Pancreas (tissue), 10 donors: ENCODE results near the gene SH3RF3. TPM values are rescaled to one million over a fixed set of nuclear protein-coding genes. Genes with fewer than 3 reads are reported as not detected.
A peak's percentile ranks its signal among the peaks of the same experiment; 100 is the strongest.

Experiments
- ATAC-seq, 4 donors: fragments of 200-7000 bp; cut with Tn5 transposase; one replicate each; pipeline versions ENCODE4 v1.8.0 to v1.9.1; 2020; ENCODE audit warnings: mild to moderate bottlenecking in 4 of 4, moderate library complexity in 4 of 4
- DNase-seq, 6 donors: peaks; one replicate each; pipeline ENCODE4 v3.0.0-alpha.2; 2020
- FAIRE-seq: peaks from 2 replicates; lab custom pipeline; 2012; peaks lifted over from hg19 to GRCh38; lab: Jason Lieb, UNC
- H3K27ac ChIP-seq, 4 donors: fragments of 200-600 bp; sonication (generic); 1 replicate in 3 of 4; 2 replicates in 1 of 4; pipeline versions ENCODE4 v1.5.0 to v1.8.0; 2020
- H3K27me3 ChIP-seq, 4 donors: fragments of 200-600 bp; one replicate each; pipeline ENCODE4 v1.8.0; 2021
- H3K36me3 ChIP-seq, 3 donors: fragments of 200-600 bp; sonication (generic) in 1 of 3; one replicate each; pipeline versions ENCODE4 v1.5.0 to v1.8.0; 2020 to 2021
- H3K4me1 ChIP-seq, 3 donors: fragments of 200-600 bp; one replicate each; pipeline ENCODE4 v1.8.0; 2021
- H3K4me3 ChIP-seq, 4 donors: fragments of 200-600 bp; sonication (generic) in 2 of 4; one replicate each; pipeline versions ENCODE4 v1.5.0 to v1.8.0; 2020 to 2021
- H3K9me3 ChIP-seq, 4 donors: fragments of 200-600 bp; one replicate each; pipeline ENCODE4 v1.8.0; 2021
- CTCF ChIP-seq, 4 donors: fragments of 200-600 bp; sonication (generic) in 3 of 4; IDR thresholded peaks; one replicate each; pipeline versions ENCODE4 v1.5.0 to v1.8.0; 2021; ENCODE audit warnings: antibody characterized with exemption in 4 of 4
- WGBS, 2 donors: extraction: QIAGEN DNeasy Blood & Tissue Kit; methylation state at CpG; one replicate each; pipeline ENCODE4 v1.1.7; 2013; 5-methylcytosine and 5-hydroxymethylcytosine counted together
- intact Hi-C, 3 donors: fragments of 100-400 bp; cut with DNase I; formaldehyde crosslinking; loops; one replicate each; pipeline versions ENCODE4 v1.11.1 to v1.14.2; 2022
- polyA plus RNA-seq, 2 donors: library from polyadenylated mRNA; stranded (reverse); fragments of 200-250 nt; gene quantifications; one replicate each; pipeline ENCODE4 v1.2.3, GENCODE V29; 2013
- total RNA-seq, 6 donors: library from RNA; stranded (reverse); fragmentation: NEBNext Ultra II Directional in 4 of 6; extraction: Animal tissue kit (Norgen Biotek cat#: 25700) in 4 of 6; gene quantifications; one replicate each; pipeline versions ENCODE4 v1.2.1 to v1.2.4, GENCODE V29; 2021 to 2023
- donor health status: healthy with polysubstance abuse.
- donor health status: DM: no; HTN: no; CAD: no; lungs with moderate emphysema.
- donor health status: DM: no; HTN: no; CAD: no.
- donor health status: control.
- donor health status: control.
- donor health status: Bipolar disorder and iron deficiency.
- donor health status: DM: yes; HTN: yes; CAD: no.
- donor health status: DM: no; HTN: no; CAD: no.
- donor health status: DM: no; HTN: no; CAD: no.
- donor health status: DM: yes; HTN: yes; CAD: no.

Gene SH3RF3
- total and polyA plus RNA-seq, 8 donors, result 1.1 to 3.5 (median 1.8) TPM

- FAIRE-seq (no peak), DNase-seq (peak in 1 of 6 donors; percentile 25)
Observed at GRCh38 chr2:109467701-109468100, 338.7 kb downstream of the SH3RF3 start.

GRCh38 chr2:109468893-109469292 is 339.9 kb downstream of the SH3RF3 start:
- DNase-seq (peak in 1 of 6 donors; percentile 26), FAIRE-seq (no peak), ATAC-seq (no peak)
- intact Hi-C loops, result no loop called here
- Histone ChIP-seq H3K36me3 (peaks cover 0 to 2% (median 0%) of the 10 kb centered on the region in 3 donors), H3K27ac (no peak overlapping the region), H3K9me3 (no peaks in the 10 kb centered on the region), H3K4me1 (no peaks in the 10 kb centered on the region), H3K4me3 (no peak overlapping the region), H3K27me3 (no peaks in the 10 kb centered on the region)
- WGBS, 2 donors, result 77 to 86% methylated on average over 7 of the region's 7 CpGs
- no peak for TF ChIP-seq CTCF (IDR thresholded peaks at IDR 0.05)

More at GRCh38 chr2:109467701-109468100, 338.7 kb downstream of the SH3RF3 start:
- Histone ChIP-seq H3K9me3 (no peaks in the 10 kb centered on the region), H3K4me3 (no peak overlapping the region), H3K27ac (no peak overlapping the region), H3K27me3 (no peaks in the 10 kb centered on the region), H3K4me1 (no peaks in the 10 kb centered on the region), H3K36me3 (peaks cover 0 to 2% (median 0%) of the 10 kb centered on the region in 3 donors)
- ATAC-seq, result no peak
- intact Hi-C loops, result no loop called here
- 81 to 89% methylated on average over 9 of the region's 9 CpGs for WGBS, 2 donors
- no peak for TF ChIP-seq CTCF (IDR thresholded peaks at IDR 0.05)

GRCh38 chr2:109471658-109472057 is 342.7 kb downstream of the SH3RF3 start:
- Histone ChIP-seq H3K4me3 (no peak overlapping the region), H3K27ac (no peak overlapping the region), H3K9me3 (no peaks in the 10 kb centered on the region), H3K36me3 (no peaks in the 10 kb centered on the region), H3K4me1 (no peaks in the 10 kb centered on the region), H3K27me3 (no peaks in the 10 kb centered on the region)
- WGBS, 2 donors, result 83 to 92% methylated on average over 3 of the region's 3 CpGs
- intact Hi-C loops, result no loop called here
- ATAC-seq (no peak), FAIRE-seq (no peak), DNase-seq (no peak)
- no peak for TF ChIP-seq CTCF (IDR thresholded peaks at IDR 0.05)

- H3K4me1 ChIP-seq, result no peaks in the 10 kb centered on the region
- intact Hi-C loops, result no loop called here
- H3K4me3 ChIP-seq, result no peak overlapping the region
- FAIRE-seq (no peak), ATAC-seq (no peak), DNase-seq (no peak)
- no peaks in the 10 kb centered on the region for H3K36me3 ChIP-seq
- no peaks in the 10 kb centered on the region for H3K27me3 ChIP-seq
- 81 to 83% methylated on average over 14 of the region's 14 CpGs for WGBS, 2 donors
- no peaks in the 10 kb centered on the region for H3K9me3 ChIP-seq
- TF ChIP-seq CTCF (IDR thresholded peaks at IDR 0.05), result no peak
- H3K27ac ChIP-seq, result no peak overlapping the region
Observed at GRCh38 chr2:109472331-109472959, 343.4 kb downstream of the SH3RF3 start.

GRCh38 chr2:109472974-109473373 is 344.0 kb downstream of the SH3RF3 start:
- DNase-seq, result no peak
- Histone ChIP-seq H3K4me1 (no peaks in the 10 kb centered on the region), H3K27ac (no peak overlapping the region), H3K4me3 (no peak overlapping the region), H3K27me3 (no peaks in the 10 kb centered on the region), H3K9me3 (no peaks in the 10 kb centered on the region), H3K36me3 (no peaks in the 10 kb centered on the region)
- ATAC-seq, result no peak
- no peak for FAIRE-seq
- 82 to 83% methylated on average over 10 of the region's 10 CpGs for WGBS, 2 donors
- no peak for TF ChIP-seq CTCF (IDR thresholded peaks at IDR 0.05)
- intact Hi-C loops, result no loop called here
